SK-N-MC (cell line): ENCODE data around the gene SOHLH2.

Experiments
- DNase-seq: peaks from one replicate; pipeline ENCODE4 v3.0.0-alpha.2; 2011; ENCODE audit warnings: low read depth, low spot score
- H3K27ac ChIP-seq: fragments of 200-600 bp; sonication (generic); 2 replicates; pipeline ENCODE4 v1.5.1; 2016; ENCODE audit warnings: mixed run types
- H3K36me3 ChIP-seq: fragments of 200-600 bp; sonication (generic); 2 replicates; pipeline ENCODE4 v1.6.1; 2017; ENCODE audit warnings: antibody characterized with exemption, low read length, mixed read lengths; ENCODE audit not compliant: insufficient read depth
- H3K4me3 ChIP-seq: fragments of 200-600 bp; sonication (generic); 2 replicates; pipeline ENCODE4 v1.5.1; 2016
- H3K9ac ChIP-seq: fragments of 200-600 bp; sonication (generic); 2 replicates; pipeline ENCODE4 v1.8.0; 2017; ENCODE audit warnings: mixed run types, mixed read lengths; ENCODE audit not compliant: insufficient read length
- H3K9me3 ChIP-seq: fragments of 200-600 bp; sonication (generic); 2 replicates; pipeline ENCODE4 v1.6.1; 2017; ENCODE audit warnings: low read depth, mild to moderate bottlenecking, antibody characterized with exemption, low read length, moderate library complexity, mixed read lengths
- EZH2 ChIP-seq: fragments of 200-600 bp; sonication (generic); IDR thresholded peaks from one replicate; pipeline ENCODE4 v1.6.1; 2017; ENCODE audit warnings: antibody characterized with exemption
- FOXP2 ChIP-seq: optimal IDR thresholded peaks from 2 replicates; pipeline ENCODE3; 2011; ENCODE audit warnings: mild to moderate bottlenecking, moderate library complexity; ENCODE audit not compliant: insufficient read depth; ENCODE audit errors: extremely low read length, control extremely low read depth
- POLR2AphosphoS5 ChIP-seq: IDR thresholded peaks from 2 replicates; pipeline ENCODE4 v1.6.1; 2012; ENCODE audit warnings: mild to moderate bottlenecking, low read depth, low read length, borderline replicate concordance

The SOHLH2 gene

DNA sequence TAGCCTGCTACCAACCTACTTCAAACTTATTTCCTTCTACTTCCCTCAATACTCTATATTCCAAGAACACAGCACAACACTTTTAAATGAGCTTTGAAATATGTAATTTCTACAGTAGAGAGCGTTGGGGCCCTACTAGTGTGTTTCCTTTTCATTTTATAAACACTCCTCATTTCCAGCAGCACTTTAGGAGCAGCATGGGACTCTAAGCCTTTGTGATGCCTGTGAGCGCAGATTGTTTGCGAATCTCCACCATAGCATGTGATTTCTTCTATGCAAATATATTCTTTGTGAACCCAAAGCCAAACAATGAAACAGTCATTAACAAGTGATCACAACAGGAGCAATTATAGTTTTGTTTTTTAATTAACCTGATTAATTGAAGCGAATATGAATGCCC lies 3.6 kb downstream of the SOHLH2 start:
- Histone ChIP-seq H3K9me3 (no peaks in the 10 kb centered on the region), H3K9ac (no peak overlapping the region), H3K4me3 (no peak overlapping the region), H3K27ac (no peak overlapping the region), H3K36me3 (no peaks in the 10 kb centered on the region)
- TF ChIP-seq POLR2AphosphoS5 (no peak), EZH2 (no peak), FOXP2 (no peak)
- no peak for DNase-seq

DNA sequence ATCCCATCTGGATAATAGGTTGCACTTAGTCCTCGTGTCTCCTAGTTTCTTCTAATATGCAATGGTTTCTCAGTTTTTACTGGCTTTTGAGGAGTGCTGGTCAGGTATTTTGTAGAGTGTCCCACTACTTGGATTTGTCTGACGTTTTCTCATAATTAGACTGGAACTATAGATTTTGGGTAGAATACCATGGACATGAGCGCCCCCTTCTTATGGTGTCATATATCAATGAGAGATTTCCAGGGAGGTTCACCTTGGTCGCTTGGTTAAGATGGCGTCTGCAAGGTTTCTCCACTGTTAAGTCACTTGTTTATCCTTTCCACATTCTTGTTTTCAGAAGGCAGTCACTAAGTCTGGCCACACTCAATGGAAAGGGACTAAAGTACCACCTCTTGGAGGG lies 6.7 kb downstream of the SOHLH2 start:
- Histone ChIP-seq H3K4me3 (no peak overlapping the region), H3K36me3 (no peaks in the 10 kb centered on the region), H3K27ac (no peak overlapping the region), H3K9me3 (no peaks in the 10 kb centered on the region), H3K9ac (no peak overlapping the region)
- no peak for TF ChIP-seq EZH2
- no peak for TF ChIP-seq FOXP2
- no peak for TF ChIP-seq POLR2AphosphoS5
- DNase-seq: no peak

GRCh38 chr13:36193151-36193855 lies 21.1 kb downstream of the SOHLH2 start:
- H3K9ac ChIP-seq: no peak overlapping the region
- no peak for DNase-seq
- H3K27ac ChIP-seq: no peak overlapping the region
- no peaks in the 10 kb centered on the region for H3K36me3 ChIP-seq
- H3K9me3 ChIP-seq: no peaks in the 10 kb centered on the region
- no peak overlapping the region for H3K4me3 ChIP-seq
- TF ChIP-seq POLR2AphosphoS5 (no peak), EZH2 (no peak), FOXP2 (no peak)

GRCh38 chr13:36192166-36192565 lies 22.2 kb downstream of the SOHLH2 start:
- no peaks in the 10 kb centered on the region for H3K9me3 ChIP-seq
- H3K27ac ChIP-seq: no peak overlapping the region
- TF ChIP-seq EZH2 (no peak), FOXP2 (no peak), POLR2AphosphoS5 (no peak)
- DNase-seq: no peak
- H3K36me3 ChIP-seq: no peaks in the 10 kb centered on the region
- no peak overlapping the region for H3K4me3 ChIP-seq
- no peak overlapping the region for H3K9ac ChIP-seq

GRCh38 chr13:36190771-36191170 lies 23.6 kb downstream of the SOHLH2 start:
- no peaks in the 10 kb centered on the region for H3K36me3 ChIP-seq
- TF ChIP-seq EZH2 (no peak), POLR2AphosphoS5 (no peak), FOXP2 (no peak)
- H3K9me3 ChIP-seq: no peaks in the 10 kb centered on the region
- H3K9ac ChIP-seq: no peak overlapping the region
- DNase-seq: no peak
- no peak overlapping the region for H3K27ac ChIP-seq
- no peak overlapping the region for H3K4me3 ChIP-seq

DNA sequence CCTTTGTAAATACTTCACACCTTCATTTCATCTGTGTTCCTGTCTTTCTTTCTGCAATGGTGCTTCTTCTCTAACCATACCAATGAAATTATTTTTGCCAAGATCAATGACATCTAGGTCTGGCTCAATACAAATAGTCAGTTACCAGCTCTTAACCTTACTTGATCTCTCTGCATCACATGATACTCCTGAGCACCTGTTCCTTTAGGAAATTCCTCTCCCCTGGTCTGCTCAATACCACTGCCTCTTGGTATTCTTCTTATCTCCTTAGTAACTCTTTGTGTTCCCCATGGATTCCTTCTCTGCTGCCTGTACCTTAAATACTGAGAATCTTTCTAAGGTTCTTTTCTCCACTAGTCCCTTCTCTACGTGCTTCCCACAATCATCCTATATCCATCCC lies 25.9 kb downstream of the SOHLH2 start:
- H3K9ac ChIP-seq: no peak overlapping the region
- no peak for TF ChIP-seq POLR2AphosphoS5
- TF ChIP-seq EZH2: no peak
- TF ChIP-seq FOXP2: no peak

DNA sequence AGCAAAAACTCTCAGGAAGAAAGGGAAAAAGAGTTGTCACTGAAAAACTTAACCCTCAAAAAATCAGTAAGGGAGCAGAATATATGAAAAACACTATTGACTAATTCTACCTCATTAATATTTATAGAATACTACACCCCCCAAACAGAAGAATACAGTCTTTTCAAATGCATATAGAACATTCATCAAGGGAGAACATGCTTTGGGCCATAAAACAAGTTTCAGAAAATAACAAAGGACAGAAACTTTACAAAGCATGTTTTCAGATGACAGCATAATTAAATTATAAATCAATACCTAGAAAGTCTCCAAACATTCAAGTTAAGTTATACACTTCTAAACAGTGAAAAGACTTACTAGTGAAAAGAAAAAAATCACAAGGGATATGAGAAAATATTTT lies 30.5 kb downstream of the SOHLH2 start:
- H3K9me3 ChIP-seq: no peaks in the 10 kb centered on the region
- H3K4me3 ChIP-seq: no peak overlapping the region
- TF ChIP-seq POLR2AphosphoS5 (no peak), FOXP2 (no peak), EZH2 (no peak)
- no peak overlapping the region for H3K9ac ChIP-seq
- H3K36me3 ChIP-seq: no peaks in the 10 kb centered on the region
- no peak for DNase-seq
- H3K27ac ChIP-seq: no peak overlapping the region

More for the DNA sequence above, 25.9 kb downstream of the SOHLH2 start:
- Histone ChIP-seq H3K27ac (no peak overlapping the region), H3K36me3 (no peaks in the 10 kb centered on the region), H3K4me3 (no peak overlapping the region), H3K9me3 (no peaks in the 10 kb centered on the region)
- no peak for DNase-seq

DNA sequence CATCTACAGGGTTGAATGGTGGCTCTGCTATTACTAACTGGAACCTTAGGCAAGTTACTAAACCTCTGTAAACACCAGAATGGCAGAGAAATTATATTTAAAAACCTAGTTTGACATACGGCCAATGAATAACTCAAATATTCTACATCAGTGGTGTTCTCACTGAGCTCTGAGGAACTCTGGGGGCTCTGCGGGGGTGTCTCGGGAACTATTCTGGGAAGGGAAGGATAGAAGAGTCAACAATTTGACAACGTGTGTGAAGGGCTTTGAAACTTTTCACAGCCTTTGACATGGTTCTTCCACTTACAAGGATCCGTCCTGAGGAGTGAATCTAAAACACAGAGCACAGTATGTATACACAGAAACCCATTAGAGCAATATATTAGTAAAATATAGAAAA lies 38.7 kb downstream of the SOHLH2 start:
- DNase-seq: no peak
- no peak overlapping the region for H3K9ac ChIP-seq
- no peak overlapping the region for H3K4me3 ChIP-seq
- H3K9me3 ChIP-seq: no peaks in the 10 kb centered on the region
- no peak overlapping the region for H3K27ac ChIP-seq
- TF ChIP-seq EZH2 (no peak), POLR2AphosphoS5 (no peak)
- H3K36me3 ChIP-seq: no peaks in the 10 kb centered on the region

GRCh38 chr13:36174923-36175322 lies 39.4 kb downstream of the SOHLH2 start:
- Histone ChIP-seq H3K9me3 (no peaks in the 10 kb centered on the region), H3K36me3 (no peaks in the 10 kb centered on the region), H3K4me3 (no peak overlapping the region), H3K9ac (no peak overlapping the region), H3K27ac (no peak overlapping the region)
- no peak for DNase-seq
- TF ChIP-seq EZH2: no peak
- no peak for TF ChIP-seq FOXP2
- TF ChIP-seq POLR2AphosphoS5: no peak
